ENCODE measurements around the gene ADAMTS3. TPM values are rescaled to one million over a fixed set of nuclear protein-coding genes. Genes with fewer than 3 reads are reported as not detected.

The ADAMTS3 gene
- total RNA-seq, 1 donor from 2014 or later = 7.4 TPM

DNA sequence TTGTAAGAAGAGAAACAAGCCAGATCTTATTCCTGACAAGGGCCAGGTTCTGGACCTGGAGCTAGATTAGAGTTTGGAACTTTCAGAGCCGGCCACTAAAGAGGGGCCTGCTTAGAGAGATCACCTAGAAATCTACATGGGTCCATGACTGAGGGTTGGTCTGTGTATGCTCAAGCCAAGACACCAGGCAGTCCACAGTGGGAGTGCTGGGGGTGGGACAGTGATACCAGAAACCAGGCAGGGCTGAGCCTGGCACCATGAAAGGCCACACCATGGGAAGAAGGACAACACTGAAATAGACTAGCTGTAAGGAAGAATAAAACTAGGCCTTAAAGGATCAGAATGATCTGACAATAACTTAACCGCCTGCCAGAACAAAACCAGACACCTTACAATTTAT, 267.3 kb downstream of the ADAMTS3 start:
- no peak for TF ChIP-seq CTCF (IDR thresholded peaks at IDR 0.05; ENCODE audit: unreplicated experiment)
- no peak overlapping the region for H3K4me3 Mint-ChIP-seq (ENCODE audit: unreplicated experiment)

GRCh38 chr4:72300126-72300525, 268.9 kb downstream of the ADAMTS3 start:
- TF ChIP-seq CTCF (IDR thresholded peaks at IDR 0.05; ENCODE audit: unreplicated experiment) = no peak
- no peak overlapping the region for H3K4me3 Mint-ChIP-seq (ENCODE audit: unreplicated experiment)
- H3K9me3 Mint-ChIP-seq (ENCODE audit: unreplicated experiment) = no peaks in the 10 kb centered on the region
- H3K27ac Mint-ChIP-seq (ENCODE audit: unreplicated experiment) = no peak overlapping the region
- no peaks in the 10 kb centered on the region for H3K27me3 Mint-ChIP-seq (ENCODE audit: unreplicated experiment)
- H3K36me3 Mint-ChIP-seq (ENCODE audit: low read depth, unreplicated experiment) = no peaks in the 10 kb centered on the region
- H3K4me1 Mint-ChIP-seq (ENCODE audit: unreplicated experiment) = no peaks in the 10 kb centered on the region
- DNase-seq (ENCODE audit: low spot score) = no peak

More for the DNA sequence above, 267.3 kb downstream of the ADAMTS3 start:
- H3K27ac Mint-ChIP-seq (ENCODE audit: unreplicated experiment) = no peak overlapping the region
- no peaks in the 10 kb centered on the region for H3K4me1 Mint-ChIP-seq (ENCODE audit: unreplicated experiment)
- DNase-seq (ENCODE audit: low spot score) = no peak
- H3K27me3 Mint-ChIP-seq (ENCODE audit: unreplicated experiment) = no peaks in the 10 kb centered on the region
- no peaks in the 10 kb centered on the region for H3K9me3 Mint-ChIP-seq (ENCODE audit: unreplicated experiment)
- no peaks in the 10 kb centered on the region for H3K36me3 Mint-ChIP-seq (ENCODE audit: low read depth, unreplicated experiment)

DNA sequence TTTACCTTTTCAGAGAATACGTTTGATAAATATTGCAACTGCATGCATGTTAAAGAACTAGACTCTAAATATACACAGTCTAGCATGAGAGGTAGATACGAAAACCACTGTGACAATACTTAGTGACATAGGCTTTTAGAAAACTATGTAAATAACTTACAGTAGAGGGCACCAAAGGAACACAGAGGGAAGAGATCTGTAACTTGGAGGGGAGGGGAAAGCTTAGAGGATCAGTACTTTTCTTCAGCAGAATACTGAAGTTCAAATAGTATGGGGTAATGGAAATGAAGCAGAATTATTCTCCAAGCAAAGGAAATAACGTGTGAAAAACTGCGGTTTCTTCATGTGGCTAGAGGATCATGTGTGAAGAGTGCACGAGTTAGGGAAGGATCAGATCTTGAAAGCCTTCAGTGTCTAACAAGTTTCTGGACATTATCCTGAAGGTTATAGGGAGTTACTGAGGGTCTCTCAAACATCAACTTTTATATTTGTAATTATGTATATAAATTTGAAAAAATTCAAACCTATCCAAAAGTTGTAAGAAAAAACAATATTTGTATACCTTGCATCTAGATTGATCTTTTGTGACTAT, 273.0 kb downstream of the ADAMTS3 start:
- no peak overlapping the region for H3K4me3 Mint-ChIP-seq (ENCODE audit: unreplicated experiment)
- no peaks in the 10 kb centered on the region for H3K4me1 Mint-ChIP-seq (ENCODE audit: unreplicated experiment)
- TF ChIP-seq CTCF (IDR thresholded peaks at IDR 0.05; ENCODE audit: unreplicated experiment) = peak; percentile 48
- H3K27me3 Mint-ChIP-seq (ENCODE audit: unreplicated experiment) = no peaks in the 10 kb centered on the region
- no peak overlapping the region for H3K27ac Mint-ChIP-seq (ENCODE audit: unreplicated experiment)
- H3K36me3 Mint-ChIP-seq (ENCODE audit: low read depth, unreplicated experiment) = no peaks in the 10 kb centered on the region
- no peaks in the 10 kb centered on the region for H3K9me3 Mint-ChIP-seq (ENCODE audit: unreplicated experiment)
- no peak for DNase-seq (ENCODE audit: low spot score)

- peaks cover 3% of the 10 kb centered on the region for H3K36me3 Mint-ChIP-seq (ENCODE audit: low read depth, unreplicated experiment)
- H3K27ac Mint-ChIP-seq (ENCODE audit: unreplicated experiment) = no peak overlapping the region
- no peak overlapping the region for H3K4me3 Mint-ChIP-seq (ENCODE audit: unreplicated experiment)
- DNase-seq (ENCODE audit: low spot score) = no peak
- no peaks in the 10 kb centered on the region for H3K27me3 Mint-ChIP-seq (ENCODE audit: unreplicated experiment)
- no peaks in the 10 kb centered on the region for H3K4me1 Mint-ChIP-seq (ENCODE audit: unreplicated experiment)
- no peaks in the 10 kb centered on the region for H3K9me3 Mint-ChIP-seq (ENCODE audit: unreplicated experiment)
- no peak for TF ChIP-seq CTCF (IDR thresholded peaks at IDR 0.05; ENCODE audit: unreplicated experiment)
Observed at GRCh38 chr4:72290737-72291136, 278.3 kb downstream of the ADAMTS3 start.

DNA sequence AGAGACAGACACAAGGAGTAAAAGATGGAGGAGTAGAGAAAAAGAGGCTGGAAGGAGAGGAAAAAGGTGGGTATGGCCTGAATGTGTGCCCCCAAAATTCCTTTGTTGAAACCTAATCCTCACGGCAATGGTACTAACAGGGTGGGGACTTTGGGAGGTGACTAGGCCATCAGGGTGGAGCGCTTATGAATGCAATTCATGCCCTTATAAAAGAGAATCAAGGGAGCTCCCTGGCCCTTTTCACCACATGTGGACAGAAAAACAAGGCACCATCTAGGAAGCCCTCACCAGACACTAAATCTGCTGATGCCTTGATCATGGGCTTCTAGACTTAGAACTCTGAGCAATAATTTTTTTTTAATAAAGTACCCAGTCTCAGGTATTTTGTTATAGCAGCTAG, 282.1 kb downstream of the ADAMTS3 start:
- DNase-seq (ENCODE audit: low spot score) = no peak
- H3K4me3 Mint-ChIP-seq (ENCODE audit: unreplicated experiment) = no peak overlapping the region
- H3K36me3 Mint-ChIP-seq (ENCODE audit: low read depth, unreplicated experiment) = peaks cover 3% of the 10 kb centered on the region
- H3K4me1 Mint-ChIP-seq (ENCODE audit: unreplicated experiment) = no peaks in the 10 kb centered on the region
- no peaks in the 10 kb centered on the region for H3K9me3 Mint-ChIP-seq (ENCODE audit: unreplicated experiment)
- H3K27ac Mint-ChIP-seq (ENCODE audit: unreplicated experiment) = no peak overlapping the region
- no peak for TF ChIP-seq CTCF (IDR thresholded peaks at IDR 0.05; ENCODE audit: unreplicated experiment)
- H3K27me3 Mint-ChIP-seq (ENCODE audit: unreplicated experiment) = no peaks in the 10 kb centered on the region
